ENCODE measurements around the gene IDI2. TPM values are rescaled to one million over a fixed set of nuclear protein-coding genes. Genes with fewer than 3 reads are reported as not detected.
"Not testable (repeated sequence)": the region's sequence is repeated elsewhere in the genome, so short reads cannot be mapped to it uniquely, and the experiment has no call there.

Gene IDI2
- polyA plus RNA-seq, 3 donors: not detected

GRCh38 chr10:1010703-1011102 is 15.0 kb downstream of the IDI2 start:
- peak overlapping the region in 1 of 7 donors; percentile 0 for H3K27ac Mint-ChIP-seq
- no peaks in the 10 kb centered on the region for H3K79me2 ChIP-seq (ENCODE audit: insufficient read depth, low read length)
- intact Hi-C loops (cut with micrococcal nuclease): no loop called here

GRCh38 chr10:1009947-1010346 is 15.7 kb downstream of the IDI2 start:
- DNase-seq; H3K4me2 ChIP-seq (replicated peaks; ENCODE audit: extremely low read depth, low read length, poor library complexity, severe bottlenecking); H3K27me3 Mint-ChIP-seq (ENCODE audit: low read depth in 3 of 3); H3K27ac Mint-ChIP-seq; H3K9me3 Mint-ChIP-seq; H3K9ac ChIP-seq (ENCODE audit: insufficient read depth, low read length, poor library complexity, severe bottlenecking); H3K27ac ChIP-seq (ENCODE audit: low read depth in 1 of 2, low read length in 2 of 2); H3K9me3 ChIP-seq (replicated peaks in 1 of 2; ENCODE audit: control insufficient read depth in 1 of 2, insufficient read depth in 1 of 2, low read length in 2 of 2); H3K27me3 ChIP-seq (ENCODE audit: control insufficient read depth in 2 of 2, insufficient read depth in 2 of 2, low read length in 2 of 2); H3K4me1 ChIP-seq (ENCODE audit: control insufficient read depth in 1 of 2, insufficient read depth in 2 of 2, low read length in 2 of 2); H3K4me1 Mint-ChIP-seq; H2AFZ ChIP-seq (ENCODE audit: insufficient read depth, low read depth, low read length, poor library complexity, severe bottlenecking); intact Hi-C loops (cut with micrococcal nuclease); H3K79me2 ChIP-seq (ENCODE audit: insufficient read depth, low read length); H3K4me3 ChIP-seq (replicated peaks in 1 of 3; ENCODE audit: low read depth in 2 of 3, low read length in 3 of 3); H3K4me3 Mint-ChIP-seq; H4K20me1 ChIP-seq (ENCODE audit: insufficient read depth, low read length): not testable (repeated sequence)
- peaks cover 90 to 100% of the 10 kb centered on the region in 2 donors for H3K36me3 ChIP-seq (replicated peaks in 1 of 2; ENCODE audit: control insufficient read depth in 1 of 2, insufficient read depth in 2 of 2, low read length in 2 of 2)
- WGBS (ENCODE audit: insufficient coverage): 86% methylated on average over 1 of the region's 8 CpGs
- peaks cover 87 to 97% of the 10 kb centered on the region in 2 donors for H3K36me3 Mint-ChIP-seq

More at GRCh38 chr10:1010703-1011102, 15.0 kb downstream of the IDI2 start:
- Histone ChIP-seq H3K27me3 (ENCODE audit: control insufficient read depth in 2 of 2, insufficient read depth in 2 of 2, low read length in 2 of 2) (no peaks in the 10 kb centered on the region), H4K20me1 (ENCODE audit: insufficient read depth, low read length) (no peaks in the 10 kb centered on the region), H3K27ac (ENCODE audit: low read depth in 1 of 2, low read length in 2 of 2) (no peak overlapping the region), H2AFZ (ENCODE audit: insufficient read depth, low read depth, low read length, poor library complexity, severe bottlenecking) (no peak overlapping the region), H3K9ac (ENCODE audit: insufficient read depth, low read length, poor library complexity, severe bottlenecking) (no peak overlapping the region), H3K4me1 (ENCODE audit: control insufficient read depth in 1 of 2, insufficient read depth in 2 of 2, low read length in 2 of 2) (no peaks in the 10 kb centered on the region), H3K36me3 (replicated peaks in 1 of 2; ENCODE audit: control insufficient read depth in 1 of 2, insufficient read depth in 2 of 2, low read length in 2 of 2) (peaks cover 90 to 100% of the 10 kb centered on the region in 2 donors), H3K9me3 (replicated peaks in 1 of 2; ENCODE audit: control insufficient read depth in 1 of 2, insufficient read depth in 1 of 2, low read length in 2 of 2) (no peaks in the 10 kb centered on the region), H3K4me3 (replicated peaks in 1 of 3; ENCODE audit: low read depth in 2 of 3, low read length in 3 of 3) (no peak overlapping the region), H3K4me2 (replicated peaks; ENCODE audit: extremely low read depth, low read length, poor library complexity, severe bottlenecking) (no peak overlapping the region)
- TF ChIP-seq, protein P1, sequence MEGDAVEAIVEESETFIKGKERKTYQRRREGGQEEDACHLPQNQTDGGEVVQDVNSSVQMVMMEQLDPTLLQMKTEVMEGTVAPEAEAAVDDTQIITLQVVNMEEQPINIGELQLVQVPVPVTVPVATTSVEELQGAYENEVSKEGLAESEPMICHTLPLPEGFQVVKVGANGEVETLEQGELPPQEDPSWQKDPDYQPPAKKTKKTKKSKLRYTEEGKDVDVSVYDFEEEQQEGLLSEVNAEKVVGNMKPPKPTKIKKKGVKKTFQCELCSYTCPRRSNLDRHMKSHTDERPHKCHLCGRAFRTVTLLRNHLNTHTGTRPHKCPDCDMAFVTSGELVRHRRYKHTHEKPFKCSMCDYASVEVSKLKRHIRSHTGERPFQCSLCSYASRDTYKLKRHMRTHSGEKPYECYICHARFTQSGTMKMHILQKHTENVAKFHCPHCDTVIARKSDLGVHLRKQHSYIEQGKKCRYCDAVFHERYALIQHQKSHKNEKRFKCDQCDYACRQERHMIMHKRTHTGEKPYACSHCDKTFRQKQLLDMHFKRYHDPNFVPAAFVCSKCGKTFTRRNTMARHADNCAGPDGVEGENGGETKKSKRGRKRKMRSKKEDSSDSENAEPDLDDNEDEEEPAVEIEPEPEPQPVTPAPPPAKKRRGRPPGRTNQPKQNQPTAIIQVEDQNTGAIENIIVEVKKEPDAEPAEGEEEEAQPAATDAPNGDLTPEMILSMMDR (IDR thresholded peaks at IDR 0.05): no peak
- H3K27me3 Mint-ChIP-seq (ENCODE audit: low read depth in 3 of 3): no peaks in the 10 kb centered on the region
- H3K4me3 Mint-ChIP-seq: no peak overlapping the region
- peaks cover 83 to 92% of the 10 kb centered on the region in 2 donors for H3K36me3 Mint-ChIP-seq
- no peak for DNase-seq
- H3K9me3 Mint-ChIP-seq: no peaks in the 10 kb centered on the region
- 97% methylated on average over 4 of the region's 7 CpGs for WGBS (ENCODE audit: insufficient coverage)
- no peaks in the 10 kb centered on the region for H3K4me1 Mint-ChIP-seq

Data from CD14-positive monocyte (primary cell).